K562 (cell line): ENCODE results near the gene TOM1L1. TPM values are rescaled to one million over a fixed set of nuclear protein-coding genes. Genes with fewer than 3 reads are reported as not detected.

Experiments
- CREM ChIP-seq: IDR thresholded peaks from 2 replicates; pipeline ENCODE4 v1.6.1; 2014; ENCODE audit warnings: antibody characterized with exemption, low read depth
- DLX4 ChIP-seq: fragments of 250-450 bp; sonication (Bioruptor Pico); IDR thresholded peaks from 2 replicates; pipeline ENCODE4 v1.6.1; 2021; ENCODE audit warnings: mild to moderate bottlenecking
- DNMT1 ChIP-seq: fragments of 450-650 bp; IDR thresholded peaks from 2 replicates; pipeline ENCODE4 v1.6.1; 2016; ENCODE audit warnings: antibody characterized with exemption, mild to moderate bottlenecking
- DPF2 ChIP-seq: fragments of 450-650 bp; IDR thresholded peaks from 2 replicates; pipeline ENCODE4 v1.6.1; 2016
- GMEB1 ChIP-seq: fragments of 250-450 bp; sonication (Bioruptor Pico); IDR thresholded peaks from 2 replicates; pipeline ENCODE4 v1.4.0; 2020; ENCODE audit warnings: mild to moderate bottlenecking
- HDAC3 ChIP-seq: fragments of 450-650 bp; IDR thresholded peaks from 2 replicates; pipeline ENCODE4 v1.6.1; 2018; ENCODE audit warnings: borderline replicate concordance, mild to moderate bottlenecking, moderate library complexity; ENCODE audit not compliant: partially characterized antibody
- ILK ChIP-seq: fragments of 450-650 bp; IDR thresholded peaks from 2 replicates; pipeline ENCODE4 v1.6.1; 2016; ENCODE audit warnings: missing genetic modification characterization, low read depth, mild to moderate bottlenecking, missing compliant biosample characterization, moderate library complexity, borderline replicate concordance
- MYBL2 ChIP-seq, 2 experiments: fragments of 450-650 bp in 1 of 2; sonication (generic) in 1 of 2; formaldehyde crosslinking in 1 of 2; IDR thresholded peaks; 2 replicates each; pipeline versions ENCODE4 v1.6.1 to v1.8.1; 2017 to 2022; ENCODE audit warnings: borderline replicate concordance in 1 of 2, inconsistent platforms in 1 of 2, low read depth in 1 of 2, mild to moderate bottlenecking in 1 of 2, missing genetic modification reagents in 1 of 2, moderate library complexity in 1 of 2
- PHTF2 ChIP-seq: fragments of 250-450 bp; sonication (Bioruptor Pico); IDR thresholded peaks from 2 replicates; pipeline ENCODE4 v1.5.0; 2021; ENCODE audit warnings: mild to moderate bottlenecking
- POLR2B ChIP-seq: fragments of 450-650 bp; IDR thresholded peaks from 2 replicates; pipeline ENCODE4 v1.6.1; 2018; ENCODE audit warnings: low read depth; ENCODE audit not compliant: partially characterized antibody
- PURB ChIP-seq: sonication (generic); formaldehyde crosslinking; IDR thresholded peaks from 2 replicates; pipeline ENCODE4 v1.9.0; 2021; ENCODE audit warnings: low read depth, mild to moderate bottlenecking, missing genetic modification reagents
- RBM15 ChIP-seq: fragments of 200-400 bp; formaldehyde crosslinking; IDR thresholded peaks from 2 replicates; pipeline ENCODE4 v1.6.1; 2018; ENCODE audit warnings: mild to moderate bottlenecking, low read length, moderate library complexity; ENCODE audit not compliant: insufficient read depth
- RCOR1 ChIP-seq, 2 experiments: IDR thresholded peaks; 2 replicates each; pipeline ENCODE4 v1.6.1; 2012; ENCODE audit warnings: low read depth in 2 of 2, low read length in 2 of 2, borderline replicate concordance in 1 of 2, improper control_type of control experiment in 1 of 2
- RERE ChIP-seq: sonication (generic); formaldehyde crosslinking; IDR thresholded peaks from 2 replicates; pipeline ENCODE4 v1.8.0; 2023; ENCODE audit warnings: missing genetic modification reagents, mild to moderate bottlenecking, borderline replicate concordance
- SMAD1 ChIP-seq: fragments of 150-350 bp; IDR thresholded peaks from 2 replicates; pipeline ENCODE4 v1.6.1; 2014; ENCODE audit warnings: low read length, low read depth; ENCODE audit not compliant: partially characterized antibody
- SMC3 ChIP-seq: conservative IDR thresholded peaks from 2 replicates; pipeline ENCODE4 v1.6.1; 2011; ENCODE audit warnings: low read depth, low read length, improper control_type of control experiment; ENCODE audit not compliant: insufficient read depth
- ZC3H8 ChIP-seq: fragments of 450-650 bp; IDR thresholded peaks from 2 replicates; pipeline ENCODE4 v1.6.1; 2017
- ZNF586 ChIP-seq: fragments of 450-650 bp; formaldehyde crosslinking; conservative IDR thresholded peaks from 2 replicates; pipeline ENCODE4 v1.4.0; 2020; ENCODE audit warnings: mild to moderate bottlenecking, moderate library complexity
- ZNF696 ChIP-seq: fragments of 250-450 bp; sonication (Bioruptor Pico); conservative IDR thresholded peaks from 2 replicates; pipeline ENCODE4 v1.4.0; 2020; ENCODE audit warnings: mild to moderate bottlenecking, moderate library complexity
- ZNF778 ChIP-seq: fragments of 450-650 bp; formaldehyde crosslinking; IDR thresholded peaks from 2 replicates; pipeline ENCODE4 v1.4.0; 2020; ENCODE audit warnings: mild to moderate bottlenecking, moderate library complexity
- polyA plus RNA-seq, 8 experiments: library from polyadenylated mRNA; depleted of rRNA in 4 of 8; stranded (reverse) in 5 of 8; unstranded in 3 of 8; fragments of >200 nt; fragmentation: Nextera tagmentation in 2 of 8; fragmentation: Illumina TruSeq in 1 of 8; extraction: Ambion mirVana in 2 of 8; extraction: Trizol in 1 of 8; gene quantifications; 2 replicates each; pipeline versions ENCODE4 v1.2.1 to v1.2.3, GENCODE V29; 2011 to 2014; ENCODE audit warnings: inconsistent platforms in 1 of 8, missing spikeins in 1 of 8
- total RNA-seq, 7 experiments: library from RNA; depleted of rRNA in 6 of 7; stranded (reverse); fragments of >200 nt in 6 of 7; fragmentation: Illumina TruSeq in 2 of 7; extraction: Trizol in 2 of 7; gene quantifications; 2 replicates each; pipeline versions ENCODE4 v1.2.1 to v1.2.3, GENCODE V29; 2011 to 2021; ENCODE audit warnings: low replicate concordance in 1 of 7

TOM1L1 gene
- total and polyA plus RNA-seq, 9 of the 15 experiments (the other 6 are each of a cell fraction or from before 2014, with no cell fraction given) = 21.3 to 74.3 (median 31.0) TPM

- TF ChIP-seq DLX4 (CRISPR knock-in tag) (no peak), GMEB1 (CRISPR knock-in tag) (no peak), PURB (no peak), CREM (no peak), RCOR1 (IDR thresholded peaks at IDR 0.05; ENCODE audit: borderline replicate concordance in 1 of 2, low read depth in 2 of 2, low read length in 2 of 2) (0 out of 4 replicates have a peak, but pooled peaks of 1 of the 2 experiments have one; percentile 13), SMC3 (no peak), ZC3H8 (no peak), POLR2B (no peak), ILK (tag) (no peak), RBM15 (no peak), HDAC3 (no peak), PHTF2 (CRISPR knock-in tag) (no peak), ZNF778 (CRISPR knock-in tag) (no peak), DPF2 (peak; percentile 42; the same call in 1 of the 2 replicates), ZNF586 (CRISPR knock-in tag) (no peak), MYBL2 (IDR thresholded peaks at IDR 0.05; ENCODE audit: low read depth) (no peak), MYBL2 (CRISPR knock-in tag; IDR thresholded peaks at IDR 0.05; ENCODE audit: borderline replicate concordance) (no peak), RERE (CRISPR knock-in tag) (no peak), SMAD1 (no peak), DNMT1 (no peak), ZNF696 (CRISPR knock-in tag) (no peak)
Measured at GRCh38 chr17:54969658-54970572, 69.3 kb downstream of the TOM1L1 start (continued).
